Ureter (tissue), 1 donor: ENCODE measurements around the gene FLVCR1. TPM values are rescaled to one million over a fixed set of nuclear protein-coding genes. Genes with fewer than 3 reads are reported as not detected.
"Not testable (repeated sequence)": the region's sequence is repeated elsewhere in the genome, so short reads cannot be mapped to it uniquely, and the experiment has no call there.

Experiments
- DNase-seq: peaks from one replicate; pipeline ENCODE4 v3.0.0-alpha.2; 2020; ENCODE audit warnings: low spot score
- total RNA-seq: library from RNA; stranded (reverse); gene quantifications from one replicate; pipeline ENCODE4 v1.2.4, GENCODE V29; 2023
- donor health status: DM: yes; HTN: yes; CAD: no.

The FLVCR1 gene
- total RNA-seq, result 11.1 TPM

DNA sequence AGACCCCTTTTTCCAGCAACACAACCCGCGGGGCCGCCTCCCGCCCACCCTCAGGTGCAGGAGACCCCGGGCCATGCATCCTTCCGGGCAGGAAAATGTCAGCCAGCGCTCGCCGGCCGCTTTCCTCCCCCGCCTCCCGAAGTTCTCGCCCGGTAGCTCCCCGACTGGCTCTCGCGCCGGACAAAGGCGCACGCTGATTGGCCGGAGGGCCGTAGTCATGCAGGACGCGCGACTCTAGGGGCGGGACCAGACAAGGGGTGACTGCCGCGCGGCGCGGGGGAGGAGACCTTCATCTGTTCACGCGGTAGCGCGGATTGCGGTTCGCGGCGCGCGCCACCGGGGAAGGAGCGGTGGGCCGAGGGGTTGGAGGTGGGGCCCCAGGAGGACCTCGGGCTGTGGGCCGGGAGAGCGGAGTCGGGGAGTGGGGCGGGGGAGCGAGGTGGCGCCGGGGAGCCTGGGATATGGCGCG is at the start of gene FLVCR1:
TSS of gene FLVCR1 (plus strand) at position 284 of the 469 bp plus-strand sequence. CDS start at position 462, 178 bp downstream.
- peak; percentile 96 for DNase-seq

DNA sequence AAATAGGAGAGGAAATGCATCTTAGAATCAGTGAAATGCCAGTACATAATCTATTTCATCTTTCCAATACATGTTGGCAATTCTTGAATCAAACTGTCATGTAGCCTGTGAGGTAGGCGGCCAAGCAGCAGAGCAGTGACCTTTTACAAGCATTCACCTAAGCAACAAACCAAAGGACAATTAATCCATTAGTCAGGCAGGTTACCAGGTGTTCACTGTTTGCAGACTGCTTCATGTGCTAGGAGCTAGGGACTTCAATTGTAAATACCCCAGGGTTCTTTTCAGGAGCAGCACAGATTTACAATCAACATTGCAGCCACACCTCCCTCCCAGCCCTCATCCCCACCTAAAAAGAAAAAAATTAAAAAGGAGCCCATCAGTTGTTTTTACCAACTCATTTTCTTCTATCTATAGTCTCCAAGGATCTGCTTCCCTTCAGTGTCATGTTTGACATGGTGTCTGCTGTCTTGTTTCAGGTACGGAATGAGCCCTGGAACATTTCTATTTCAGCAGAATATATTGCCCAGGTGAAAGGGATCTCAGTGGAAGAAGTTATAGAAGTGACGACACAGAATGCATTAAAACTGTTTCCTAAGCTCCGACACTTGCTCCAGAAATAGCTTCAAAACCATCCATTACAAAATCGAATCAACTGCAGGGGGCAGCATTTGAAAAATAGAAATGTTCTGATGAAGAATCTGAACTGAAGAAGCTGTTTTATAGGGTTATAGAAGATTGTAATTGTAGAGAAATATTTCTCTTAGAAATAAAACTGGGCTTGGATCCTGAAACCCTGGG is 43.3 kb upstream of the FLVCR1 start:
- no peak for DNase-seq

DNA sequence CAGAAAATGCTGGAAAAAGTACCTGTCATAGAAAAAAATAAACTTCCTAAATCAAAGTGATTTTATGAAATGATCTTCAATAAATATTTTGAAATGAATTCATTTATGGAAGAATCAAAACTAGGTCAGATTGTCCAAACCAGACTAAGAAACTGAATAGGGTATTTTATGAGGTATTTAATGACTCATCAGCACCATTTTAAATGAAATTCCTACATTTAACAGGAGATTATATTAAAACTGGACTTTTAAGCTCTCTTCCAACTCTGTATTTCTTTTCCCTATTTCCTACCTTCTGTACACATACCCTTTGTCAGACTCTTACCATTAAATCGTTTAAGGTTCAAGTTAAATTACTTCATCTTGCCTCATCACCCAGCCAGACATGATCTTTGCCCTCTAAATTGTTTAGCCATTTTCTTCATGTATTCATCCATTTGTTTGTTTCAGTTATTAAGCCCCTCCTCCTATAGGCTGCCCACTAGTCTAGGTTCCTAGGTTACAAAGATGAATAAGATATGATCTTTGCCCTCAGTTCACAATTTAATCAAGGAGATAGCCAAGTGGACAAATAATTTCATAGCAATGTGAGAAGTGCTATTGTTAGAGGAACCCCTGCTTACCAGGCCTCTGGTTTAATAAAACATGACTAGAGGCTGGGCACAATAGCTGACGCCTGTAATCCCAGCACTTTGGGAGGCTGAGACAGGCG is 41.4 kb upstream of the FLVCR1 start:
- no peak for DNase-seq

DNA sequence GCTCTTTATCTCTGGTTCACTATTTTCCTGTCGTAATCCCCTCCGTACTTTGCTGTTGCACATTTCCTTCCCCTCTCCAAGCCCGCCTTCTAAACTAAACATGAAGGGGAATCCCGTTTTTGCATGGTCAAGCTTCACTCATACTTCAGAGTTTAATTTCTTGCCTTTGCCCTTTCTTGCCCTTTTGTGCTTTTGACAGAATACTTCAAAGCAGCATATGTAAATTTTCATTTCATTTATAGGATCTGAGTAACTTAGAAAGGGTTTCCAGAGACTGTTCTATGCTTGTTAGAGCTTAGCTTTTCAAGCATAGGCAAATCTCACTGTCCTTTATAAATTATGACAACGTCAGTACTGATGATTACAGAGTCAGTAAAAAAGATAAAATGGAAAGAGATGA is 38.3 kb upstream of the FLVCR1 start:
- DNase-seq, result no peak

DNA sequence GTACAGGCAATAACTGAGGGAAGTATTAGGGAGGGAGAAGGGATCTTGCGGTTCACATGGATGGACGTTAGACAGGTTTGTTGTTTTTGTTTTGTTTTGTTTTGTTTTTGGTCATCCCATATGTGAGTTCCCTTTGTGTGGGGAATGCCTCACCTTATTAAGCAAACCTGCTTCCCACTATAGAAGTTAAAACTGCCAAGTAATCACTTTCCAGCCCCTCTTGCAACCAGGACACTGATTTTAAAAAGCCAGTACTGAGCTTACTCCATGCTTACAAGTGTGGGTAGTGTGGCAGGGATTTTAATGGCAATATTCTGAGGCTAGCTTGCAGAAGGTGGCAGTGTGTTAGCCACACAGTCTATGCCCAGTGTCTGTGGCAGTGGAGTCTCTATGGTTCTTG is 37.1 kb upstream of the FLVCR1 start:
- no peak for DNase-seq

DNA sequence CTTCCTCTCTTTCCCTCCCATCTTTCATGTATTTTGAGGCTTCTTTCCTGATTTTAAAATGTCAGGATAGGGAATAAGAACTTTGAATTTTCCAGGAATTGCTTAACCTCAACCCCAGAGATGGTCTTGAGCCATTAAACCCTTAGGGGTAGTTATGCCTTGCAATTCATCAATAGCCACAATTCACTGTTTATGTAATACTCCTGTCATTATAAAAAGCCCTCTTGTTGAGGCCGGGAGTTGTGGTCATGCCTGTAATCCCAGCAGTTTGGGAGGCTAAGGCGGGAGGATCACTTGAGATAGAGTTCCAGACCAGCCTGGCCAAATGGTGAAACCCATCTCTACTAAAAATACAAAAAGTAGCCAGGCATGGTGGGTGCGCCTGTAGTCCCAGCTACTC is 35.1 kb upstream of the FLVCR1 start:
- no peak for DNase-seq

DNA sequence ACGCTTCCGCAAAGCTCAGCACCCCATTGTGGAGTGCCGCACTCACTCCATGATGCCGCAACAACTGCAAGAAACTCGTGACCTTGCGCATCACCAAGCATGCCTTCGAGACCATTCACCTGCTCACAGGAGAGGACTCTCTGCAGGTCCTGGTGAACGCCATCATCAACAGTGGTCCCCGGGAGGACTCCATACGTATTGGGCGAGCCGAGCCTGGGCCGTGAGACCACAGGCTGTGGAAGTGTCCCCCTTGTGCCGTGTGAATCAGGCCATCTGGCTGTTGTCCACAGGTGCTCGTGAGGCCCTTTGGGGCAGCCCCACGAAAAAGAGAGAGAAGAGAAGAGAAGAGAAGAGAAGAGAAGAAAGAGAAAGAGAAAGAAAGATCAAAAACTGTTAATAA is 33.9 kb upstream of the FLVCR1 start:
- DNase-seq, result no peak

DNA sequence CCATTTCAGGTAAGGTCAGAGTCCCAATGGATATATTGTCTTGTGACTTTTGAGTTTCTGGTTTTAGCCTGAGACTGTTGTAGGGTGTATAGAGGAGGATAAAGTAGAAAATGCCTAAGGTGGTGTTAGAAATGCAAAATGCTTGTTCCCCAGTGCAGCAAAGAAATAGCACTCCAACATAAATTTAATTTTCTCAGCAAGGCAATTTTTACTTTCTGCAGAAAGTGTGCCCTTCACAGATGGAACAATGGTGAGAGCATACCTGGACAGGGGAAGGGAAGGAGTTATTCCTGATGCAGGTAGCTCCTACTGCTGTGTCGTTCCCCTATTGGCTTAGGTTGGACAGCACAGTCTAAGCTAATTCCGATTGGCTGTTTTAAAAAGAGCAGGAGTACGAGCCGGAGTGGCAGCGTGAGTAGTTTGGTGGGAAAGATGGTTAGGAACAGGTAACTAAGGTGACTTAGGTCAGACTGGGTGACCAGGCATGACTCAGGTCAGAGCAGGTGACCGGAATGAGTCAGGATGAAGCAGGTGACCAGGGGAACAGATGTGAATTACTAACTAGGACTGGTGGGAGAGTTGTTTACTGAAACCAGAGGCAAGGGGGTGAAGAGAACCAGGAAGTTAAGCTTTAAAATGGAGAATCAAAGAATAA is 32.1 kb upstream of the FLVCR1 start:
- DNase-seq, result no peak

DNA sequence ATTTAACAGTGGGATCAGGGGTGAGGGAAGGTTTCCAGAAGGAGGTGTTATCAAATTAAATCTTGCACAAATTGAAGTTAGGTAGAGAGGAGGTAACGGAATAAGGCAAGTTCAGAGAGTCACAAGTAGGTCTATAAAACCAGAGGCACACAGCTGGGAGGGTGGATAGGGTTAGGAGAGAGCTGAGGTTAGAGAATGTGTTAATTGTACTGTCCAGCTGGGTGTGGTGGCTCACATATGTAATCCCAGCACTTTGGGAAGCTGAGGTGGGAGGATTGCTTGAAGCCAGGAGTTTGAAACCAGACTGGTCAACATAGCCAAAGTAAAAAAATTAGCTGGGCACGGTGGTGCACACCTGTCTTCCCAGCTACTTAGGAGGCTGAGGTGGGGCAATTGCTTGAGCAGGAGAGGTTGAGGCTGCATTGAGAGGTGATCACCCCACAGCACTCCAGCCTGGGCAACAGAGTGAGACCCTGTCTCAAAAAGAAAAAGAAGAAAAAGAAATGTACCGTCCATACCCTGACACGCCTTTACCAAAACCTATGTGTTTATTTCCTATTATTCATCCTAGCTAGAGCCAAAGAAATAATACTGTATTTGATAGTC is 30.8 kb upstream of the FLVCR1 start:
- DNase-seq, result no peak

DNA sequence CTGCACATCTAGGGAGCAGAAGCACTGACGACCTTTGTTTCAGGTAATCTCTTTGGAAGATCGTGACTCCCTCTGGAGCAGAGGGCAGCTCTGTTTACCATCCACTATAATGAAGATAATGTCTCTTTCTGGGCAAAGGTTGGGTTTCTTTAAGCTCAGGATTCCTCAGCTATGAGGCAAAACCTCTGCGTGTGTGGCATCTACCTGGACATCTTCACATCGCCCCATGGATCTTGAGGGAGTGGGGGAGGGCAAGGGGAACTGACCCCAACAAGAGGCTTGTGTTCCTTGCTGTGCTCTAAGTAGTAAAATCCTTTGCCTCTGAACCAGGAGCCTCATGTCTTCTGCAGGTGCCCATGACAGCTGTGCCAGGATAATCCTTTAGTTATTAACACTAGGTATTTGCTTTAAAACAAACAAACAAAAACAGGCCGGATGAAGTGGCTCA is 30.2 kb upstream of the FLVCR1 start:
- DNase-seq, result peak; percentile 2

DNA sequence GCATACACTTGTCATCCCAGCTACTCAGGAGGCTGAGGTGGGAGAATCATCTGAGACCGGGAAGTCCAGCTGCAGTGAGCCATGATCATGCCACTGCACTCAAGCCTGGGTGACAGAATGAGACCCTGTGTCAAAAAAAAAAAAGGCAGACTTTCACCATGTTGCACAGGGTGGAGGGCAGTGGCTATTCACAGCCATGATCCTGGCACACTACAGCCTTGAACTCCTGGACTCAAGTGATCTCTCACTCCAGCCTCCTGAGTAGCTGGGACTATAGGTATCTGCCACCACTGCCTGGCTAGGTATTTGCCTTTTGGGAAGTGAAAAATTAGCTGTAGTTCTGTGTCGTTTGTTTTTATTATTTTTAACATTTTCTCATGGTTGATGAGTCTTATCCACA is 29.7 kb upstream of the FLVCR1 start:
- DNase-seq, result peak; percentile 0

DNA sequence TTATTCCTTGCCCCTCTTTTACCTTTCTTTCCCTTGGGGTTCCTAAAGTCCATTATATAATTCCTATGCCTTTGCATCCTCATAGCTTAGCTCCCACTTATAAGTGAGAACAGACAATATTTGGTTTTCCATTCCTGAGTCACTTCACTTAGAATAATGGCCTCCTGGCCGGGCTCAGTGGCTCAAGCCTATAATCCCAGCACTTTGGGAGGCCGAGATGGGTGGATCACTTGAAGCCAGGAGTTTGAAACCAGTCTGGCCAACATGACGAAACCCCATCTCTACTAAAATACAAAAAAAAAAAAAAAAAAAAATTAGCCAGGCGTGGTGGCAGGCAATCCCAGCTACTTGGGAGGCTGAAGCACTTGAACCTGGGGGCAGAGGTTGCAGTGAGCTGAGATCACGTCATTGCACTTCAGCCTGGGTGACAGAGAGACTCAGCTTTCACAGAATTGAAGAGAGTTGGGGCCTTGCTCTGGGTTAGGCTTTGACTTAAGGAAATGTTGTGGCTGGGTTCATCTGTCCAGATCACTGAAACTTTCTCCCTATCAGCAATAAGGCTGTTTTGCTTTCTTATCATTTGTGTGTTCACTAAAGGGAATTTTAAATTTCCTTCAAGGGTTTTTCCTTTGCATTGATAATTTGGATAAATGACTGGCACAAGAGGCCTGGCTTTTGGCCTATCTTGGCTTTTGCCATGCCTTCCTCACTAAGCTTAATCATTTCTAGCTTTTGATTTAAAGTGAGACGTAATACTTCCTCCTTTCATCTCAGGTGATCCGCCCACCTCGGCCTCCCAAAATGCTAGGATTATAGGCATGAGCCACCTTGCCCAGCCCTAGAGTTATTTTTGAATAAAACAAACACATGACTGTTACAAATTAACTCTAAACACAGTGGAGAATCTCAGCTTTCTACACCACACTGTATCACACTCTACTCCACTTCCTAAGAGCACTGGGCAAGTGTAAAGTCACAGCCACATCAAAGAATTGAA is 24.6 kb upstream of the FLVCR1 start:
- peak; percentile 54 for DNase-seq

DNA sequence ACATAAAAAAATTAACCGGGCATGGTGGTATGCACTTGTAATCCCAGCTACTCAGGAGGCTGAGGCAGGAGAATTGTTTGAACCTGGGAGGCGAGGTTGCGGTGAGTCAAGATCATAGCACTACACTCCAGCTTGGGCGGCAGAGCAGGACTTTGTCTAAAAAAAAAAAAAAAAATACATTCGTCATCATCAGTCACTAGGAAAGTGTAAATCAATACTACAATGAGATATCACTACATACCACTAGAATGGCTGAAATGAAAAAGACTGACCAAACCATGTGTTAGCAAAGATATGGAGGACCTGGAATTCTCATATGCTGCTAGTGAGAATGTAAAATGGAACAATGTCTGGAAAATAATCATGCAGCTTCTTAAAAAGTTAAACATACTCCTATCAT is 19.9 kb upstream of the FLVCR1 start:
- DNase-seq, result no peak

DNA sequence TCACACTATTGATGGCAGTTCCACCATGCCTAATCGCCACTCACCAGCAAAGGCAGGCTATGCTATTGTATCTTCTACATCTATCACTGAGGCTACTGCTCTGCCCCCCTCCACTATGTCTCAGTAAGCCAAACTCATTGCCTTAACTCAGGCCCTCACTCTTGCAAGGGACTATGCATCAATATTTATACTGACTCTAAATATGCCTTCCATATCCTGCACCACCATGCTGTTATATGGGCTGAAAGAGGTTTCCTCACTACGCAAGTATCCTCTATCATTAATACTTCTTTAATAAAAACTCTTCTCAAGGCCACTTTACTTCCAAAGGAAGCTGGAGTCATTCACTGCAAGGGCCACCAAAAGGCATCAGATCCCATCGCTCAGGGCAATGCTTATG is 13.6 kb upstream of the FLVCR1 start:
- DNase-seq, result not testable (repeated sequence)

DNA sequence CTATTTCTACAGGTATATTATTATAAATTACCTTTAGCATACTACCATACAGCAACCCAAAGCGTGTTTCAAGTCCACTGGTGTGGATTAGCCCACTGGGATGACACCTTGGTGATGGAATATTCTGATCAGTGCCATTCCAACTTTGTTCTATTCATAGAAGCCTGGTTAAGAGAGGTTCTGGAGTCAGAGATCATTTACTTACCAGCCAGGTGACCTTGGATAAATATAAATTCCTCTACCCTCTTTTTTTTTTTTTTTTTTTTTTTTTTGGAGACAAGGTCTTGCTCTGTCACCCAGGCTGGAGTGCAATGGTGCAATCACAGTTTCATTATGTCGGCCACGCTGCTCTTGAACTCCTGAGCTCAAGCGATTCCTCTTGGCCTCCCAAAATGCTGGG is 10.5 kb upstream of the FLVCR1 start, which contains the start of gene SPATA45:
TSS of gene SPATA45 (minus strand) at position 101 of the 400 bp plus-strand sequence. CDS start 11,500 bp downstream, outside the sequence.
- DNase-seq, result no peak

DNA sequence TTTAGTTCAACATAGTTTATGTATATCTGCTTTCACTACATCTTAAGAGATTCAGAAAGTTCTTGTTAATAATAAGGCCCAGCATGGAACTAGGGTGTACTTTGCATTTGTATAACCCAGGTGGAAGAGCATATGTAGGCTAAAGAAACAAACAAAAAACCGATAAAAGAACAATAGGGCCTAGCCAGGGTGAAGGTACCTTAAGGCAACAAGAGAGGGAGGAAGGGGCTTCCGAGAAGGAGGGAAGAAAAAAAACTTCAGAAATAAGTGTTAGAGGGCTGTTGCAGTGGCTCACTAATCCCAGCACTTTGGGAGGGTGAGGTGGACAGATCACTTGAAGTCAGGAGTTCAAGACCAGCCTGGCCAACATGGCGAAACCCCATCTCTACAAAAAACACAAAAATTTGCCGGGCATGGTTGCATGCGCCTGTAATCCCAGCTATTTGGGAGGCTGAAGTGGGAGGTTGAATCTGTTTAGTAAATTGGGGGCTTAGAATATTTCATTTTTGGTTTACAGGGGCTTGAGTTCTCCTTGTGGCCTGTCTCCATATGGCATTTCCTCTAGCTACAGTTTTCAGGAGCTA is 5.9 kb upstream of the FLVCR1 start:
- no peak for DNase-seq

DNA sequence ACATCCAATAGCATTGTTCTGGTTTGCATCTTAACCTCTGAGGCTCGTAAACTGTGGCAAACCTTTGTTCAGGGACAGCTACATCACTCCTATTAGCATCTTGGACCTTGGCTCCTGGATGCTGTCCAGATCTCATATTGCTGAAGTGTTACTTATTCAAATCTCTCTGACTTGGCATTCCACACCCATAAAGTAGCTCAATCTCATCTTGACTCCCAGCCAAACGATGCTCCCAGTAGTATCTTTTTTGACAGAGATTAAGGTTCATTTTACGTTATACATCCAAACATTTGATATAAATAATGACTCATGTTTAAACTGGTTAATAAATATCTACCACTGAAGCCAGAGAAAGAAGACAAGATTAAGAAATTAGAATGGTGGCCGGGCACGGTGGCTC is 4.4 kb upstream of the FLVCR1 start:
- DNase-seq, result no peak

DNA sequence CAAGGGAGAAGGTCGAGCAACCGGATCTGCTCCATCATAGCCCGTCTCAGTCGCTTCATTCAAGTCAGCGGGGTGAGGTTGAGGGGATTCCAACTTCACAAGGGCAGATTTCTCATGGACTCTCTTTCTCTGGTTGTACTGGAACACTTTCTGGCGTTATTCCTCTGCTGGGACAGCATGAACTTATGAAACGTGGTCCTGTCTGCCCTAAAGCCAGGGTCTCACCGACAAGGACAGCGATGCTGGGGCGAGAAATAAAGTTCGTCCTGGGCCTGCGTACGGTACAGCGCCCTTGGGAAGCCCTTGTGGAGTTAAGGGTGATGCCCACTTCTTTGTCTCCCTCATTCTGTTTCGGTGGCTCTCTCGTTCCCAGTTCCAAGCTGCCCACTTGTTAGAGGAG is 1.3 kb upstream of the FLVCR1 start:
- DNase-seq, result no peak

DNA sequence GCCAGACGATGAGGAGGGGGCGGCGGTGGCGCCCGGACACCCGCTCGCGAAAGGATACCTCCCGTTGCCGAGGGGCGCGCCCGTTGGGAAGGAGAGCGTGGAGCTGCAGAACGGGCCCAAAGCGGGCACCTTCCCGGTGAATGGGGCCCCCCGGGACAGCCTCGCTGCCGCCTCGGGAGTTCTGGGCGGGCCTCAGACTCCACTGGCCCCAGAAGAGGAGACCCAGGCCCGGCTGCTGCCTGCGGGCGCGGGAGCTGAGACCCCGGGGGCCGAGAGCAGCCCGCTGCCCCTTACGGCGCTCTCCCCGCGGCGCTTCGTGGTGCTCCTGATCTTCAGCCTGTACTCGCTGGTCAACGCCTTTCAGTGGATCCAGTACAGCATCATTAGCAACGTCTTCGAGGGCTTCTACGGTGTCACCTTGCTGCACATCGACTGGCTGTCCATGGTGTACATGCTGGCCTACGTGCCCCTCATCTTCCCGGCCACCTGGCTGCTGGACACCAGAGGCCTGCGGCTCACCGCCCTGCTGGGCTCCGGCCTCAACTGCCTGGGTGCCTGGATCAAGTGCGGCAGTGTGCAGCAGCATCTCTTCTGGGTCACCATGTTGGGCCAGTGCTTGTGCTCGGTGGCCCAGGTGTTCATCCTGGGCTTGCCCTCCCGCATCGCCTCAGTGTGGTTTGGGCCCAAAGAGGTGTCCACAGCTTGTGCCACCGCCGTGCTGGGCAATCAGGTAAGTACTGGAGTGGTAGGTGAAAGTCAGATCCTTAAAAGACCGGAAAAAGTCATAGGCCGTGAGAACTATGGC is 588 bp downstream of the FLVCR1 start:
- DNase-seq, result peak; percentile 44
